Breast epithelium (tissue), 4 donors: ENCODE measurements around the gene MYO5B. TPM values are rescaled to one million over a fixed set of nuclear protein-coding genes. Genes with fewer than 3 reads are reported as not detected.

Source experiments
- DNase-seq, 2 donors: peaks; one replicate each; pipeline ENCODE4 v3.0.0-alpha.2; 2019; ENCODE audit warnings: low spot score in 2 of 2
- H3K27ac ChIP-seq, 2 donors: fragments of 200-600 bp; sonication (generic) in 1 of 2; one replicate each; pipeline ENCODE4 v1.5.1; 2016 to 2019; ENCODE audit warnings: mild to moderate bottlenecking in 1 of 2
- H3K27me3 ChIP-seq, 2 donors: fragments of 200-600 bp; sonication (generic) in 1 of 2; one replicate each; pipeline versions ENCODE4 v1.5.1 to v1.6.0; 2017 to 2019; ENCODE audit warnings: control low read depth in 1 of 2, mild to moderate bottlenecking in 1 of 2
- H3K36me3 ChIP-seq: fragments of 200-600 bp; one replicate; pipeline ENCODE4 v1.5.1; 2019
- H3K4me1 ChIP-seq, 2 donors: fragments of 200-600 bp; sonication (generic); one replicate each; pipeline ENCODE4 v1.5.1; 2016 to 2019; ENCODE audit warnings: control low read depth in 1 of 2
- H3K4me3 ChIP-seq, 3 donors: fragments of 200-600 bp; sonication (generic); 1 replicate in 2 of 3; 2 replicates in 1 of 3; pipeline ENCODE4 v1.5.1; 2016 to 2019; ENCODE audit warnings: mild to moderate bottlenecking in 3 of 3, moderate library complexity in 2 of 3
- H3K9me3 ChIP-seq, 2 donors: fragments of 200-600 bp; sonication (generic) in 1 of 2; one replicate each; pipeline ENCODE4 v1.5.1; 2016 to 2019; ENCODE audit warnings: control low read depth in 1 of 2
- CTCF ChIP-seq, 3 donors: fragments of 450-650 bp; IDR thresholded peaks; one replicate each; pipeline ENCODE4 v1.5.1; 2016 to 2017; ENCODE audit warnings: antibody characterized with exemption in 3 of 3, mild to moderate bottlenecking in 3 of 3, moderate library complexity in 3 of 3
- POLR2A ChIP-seq: fragments of 450-650 bp; IDR thresholded peaks from one replicate; pipeline ENCODE4 v1.6.1; 2016; ENCODE audit warnings: antibody characterized with exemption, mild to moderate bottlenecking, moderate library complexity
- POLR2AphosphoS5 ChIP-seq, 3 donors: sonication (generic); formaldehyde crosslinking; IDR thresholded peaks; one replicate each; pipeline ENCODE4 v1.6.1; 2017; ENCODE audit warnings: antibody characterized with exemption in 3 of 3
- intact Hi-C: fragments of 100-400 bp; cut with DNase I; formaldehyde crosslinking; loops from one replicate; pipeline ENCODE4 v1.15.1; 2023; ENCODE audit warnings: low total_unique reads
- total RNA-seq, 3 donors: library from RNA; depleted of rRNA; stranded (reverse); fragments of >200 nt; gene quantifications; one replicate each; pipeline ENCODE4 v1.1.0, GENCODE V29; 2016

Gene MYO5B
- total RNA-seq, 3 donors from 2014 or later = 2.4 to 53.1 (median 22.0) TPM

DNA sequence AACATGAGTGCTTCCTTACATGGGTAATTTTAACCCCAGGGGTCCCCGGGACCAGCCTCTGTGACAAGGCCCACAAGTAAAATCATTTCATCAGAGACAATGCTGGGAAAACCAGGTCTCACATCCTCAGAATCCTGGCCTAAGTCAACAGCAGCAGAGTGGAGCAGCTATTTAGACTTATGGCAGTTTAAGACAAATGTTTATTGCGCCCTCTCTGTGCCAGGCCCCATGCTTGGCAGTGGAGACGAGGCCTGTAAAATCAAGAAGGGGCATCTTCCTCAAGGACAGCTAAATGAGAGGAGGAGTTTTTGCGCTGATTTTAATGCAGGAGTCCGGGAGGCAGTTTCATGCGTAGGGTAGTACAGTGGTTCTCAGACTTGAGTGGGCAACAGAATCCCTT lies 325.6 kb downstream of the MYO5B start:
- no peak for DNase-seq
- Histone ChIP-seq H3K9me3 (no peaks in the 10 kb centered on the region), H3K4me3 (no peak overlapping the region), H3K36me3 (no peaks in the 10 kb centered on the region), H3K4me1 (no peaks in the 10 kb centered on the region), H3K27me3 (no peaks in the 10 kb centered on the region), H3K27ac (no peak overlapping the region)
- TF ChIP-seq CTCF (IDR thresholded peaks at IDR 0.05) (no peak), POLR2AphosphoS5 (IDR thresholded peaks at IDR 0.05) (no peak)
- intact Hi-C loops = no loop called here

GRCh38 chr18:49866680-49867079 lies 328.3 kb downstream of the MYO5B start:
- Histone ChIP-seq H3K9me3 (no peaks in the 10 kb centered on the region), H3K4me1 (no peaks in the 10 kb centered on the region)

GRCh38 chr18:49865401-49865800 lies 329.5 kb downstream of the MYO5B start:
- Histone ChIP-seq H3K4me1 (no peaks in the 10 kb centered on the region), H3K27me3 (no peaks in the 10 kb centered on the region), H3K4me3 (no peak overlapping the region), H3K9me3 (no peaks in the 10 kb centered on the region), H3K36me3 (no peaks in the 10 kb centered on the region), H3K27ac (no peak overlapping the region)
- intact Hi-C loops = no loop called here
- DNase-seq = no peak
- TF ChIP-seq CTCF (IDR thresholded peaks at IDR 0.05) (no peak), POLR2A (no peak), POLR2AphosphoS5 (IDR thresholded peaks at IDR 0.05) (no peak)

More at GRCh38 chr18:49866680-49867079, 328.3 kb downstream of the MYO5B start:
- Histone ChIP-seq H3K27me3 (no peaks in the 10 kb centered on the region), H3K27ac (no peak overlapping the region), H3K4me3 (no peak overlapping the region), H3K36me3 (no peaks in the 10 kb centered on the region)
- DNase-seq = no peak
- intact Hi-C loops = no loop called here
- TF ChIP-seq POLR2AphosphoS5 (IDR thresholded peaks at IDR 0.05) (no peak), CTCF (IDR thresholded peaks at IDR 0.05) (no peak), POLR2A (no peak)

DNA sequence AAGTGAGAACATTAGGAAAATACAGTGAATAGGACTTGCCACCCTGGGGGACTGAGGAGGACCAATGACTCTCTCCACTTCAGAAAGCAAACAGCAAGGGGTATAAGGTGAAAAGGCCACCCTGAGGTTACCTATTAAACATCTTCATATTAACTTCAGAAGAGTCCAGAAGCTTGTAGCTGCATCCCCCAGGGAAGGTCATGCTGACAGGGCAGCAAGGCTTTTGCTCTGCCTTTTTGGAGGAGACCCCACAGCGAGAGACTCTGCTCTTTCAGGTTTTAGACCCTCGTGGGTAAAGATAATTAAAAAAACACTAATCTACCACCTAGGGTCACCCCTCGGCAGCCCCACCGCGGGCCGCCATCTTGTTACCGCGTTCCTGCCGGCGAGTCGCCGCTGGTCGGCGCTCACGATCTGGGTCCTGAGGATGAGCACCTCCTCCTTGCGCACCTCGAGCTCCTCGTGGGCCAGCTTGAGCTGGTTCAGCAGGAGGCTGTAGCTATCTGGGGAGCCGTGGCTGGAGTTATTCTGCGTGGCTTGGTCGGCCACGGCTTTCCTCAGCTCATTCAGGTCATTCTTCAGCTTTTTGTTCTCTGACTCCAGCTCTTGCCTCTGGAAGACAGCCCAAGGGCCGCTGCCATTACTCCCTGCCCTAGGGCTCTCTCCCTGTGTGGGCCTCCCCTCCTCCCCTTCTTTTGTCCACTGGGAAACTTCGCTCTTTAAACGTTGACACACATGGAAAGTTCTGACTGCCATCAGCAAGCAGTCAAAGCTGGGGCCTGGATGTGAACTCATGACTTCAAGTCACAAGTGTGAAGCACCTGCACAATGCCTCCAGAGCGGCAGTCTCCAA lies 331.0 kb downstream of the MYO5B start:
- Histone ChIP-seq H3K9me3 (no peaks in the 10 kb centered on the region), H3K27me3 (no peaks in the 10 kb centered on the region), H3K36me3 (no peaks in the 10 kb centered on the region), H3K4me1 (no peaks in the 10 kb centered on the region), H3K27ac (no peak overlapping the region), H3K4me3 (no peak overlapping the region)
- intact Hi-C loops = no loop called here
- TF ChIP-seq POLR2AphosphoS5 (IDR thresholded peaks at IDR 0.05) (no peak), POLR2A (no peak), CTCF (IDR thresholded peaks at IDR 0.05) (no peak)
- DNase-seq = no peak

DNA sequence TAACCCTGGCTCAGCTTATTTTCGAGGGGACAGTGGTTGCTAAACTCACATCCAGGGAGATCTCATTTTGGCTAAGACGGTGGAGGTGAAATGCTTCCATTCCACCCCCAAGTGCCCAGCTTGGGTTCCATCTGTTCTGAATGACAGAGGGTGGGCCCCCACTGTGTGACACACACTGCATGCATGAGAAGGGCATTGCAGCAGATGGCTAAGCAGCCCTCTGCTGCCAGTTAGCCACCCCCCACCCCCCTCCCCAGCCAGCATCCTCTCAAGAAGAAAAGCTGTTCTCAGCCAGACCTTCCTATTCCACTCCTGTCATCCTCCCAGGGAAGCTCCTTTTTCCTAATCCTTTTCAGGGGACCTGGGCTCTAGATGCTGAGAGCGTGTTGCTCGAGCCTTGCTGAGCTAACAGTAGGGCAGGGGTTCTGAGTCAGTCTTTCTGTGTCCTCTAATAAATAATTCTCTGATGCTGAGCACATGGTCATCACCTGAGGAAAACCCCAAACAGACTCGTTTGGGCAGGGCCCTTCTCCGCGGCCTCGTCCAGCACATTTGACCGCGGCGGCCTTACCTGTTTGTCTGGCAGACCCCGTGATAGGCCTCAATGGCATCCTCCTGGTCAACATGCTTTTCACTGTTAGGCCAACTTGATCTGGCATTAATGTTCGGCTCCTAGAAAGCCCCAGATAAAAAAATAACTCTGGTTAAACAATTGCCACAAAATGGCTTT lies 332.1 kb downstream of the MYO5B start:
- no peak for TF ChIP-seq POLR2A
- TF ChIP-seq CTCF (IDR thresholded peaks at IDR 0.05) = no peak
- Histone ChIP-seq H3K27me3 (no peaks in the 10 kb centered on the region), H3K4me3 (no peak overlapping the region), H3K27ac (no peak overlapping the region), H3K36me3 (no peaks in the 10 kb centered on the region), H3K9me3 (no peaks in the 10 kb centered on the region), H3K4me1 (no peaks in the 10 kb centered on the region)
- intact Hi-C loops = no loop called here
- no peak for DNase-seq
